ENCODE results near the gene CCSER1.
"Not testable (repeated sequence)": the region's sequence is repeated elsewhere in the genome, so short reads cannot be mapped to it uniquely, and the experiment has no call there.

Gene CCSER1

GRCh38 chr4:91600301-91600700 lies 1473.1 kb downstream of the CCSER1 start:
- TF ChIP-seq CTCF (conservative IDR thresholded peaks at IDR 0.05) = no peak
- H3K27ac ChIP-seq = no peak overlapping the region

GRCh38 chr4:91601401-91601800 lies 1474.2 kb downstream of the CCSER1 start:
- no peak for TF ChIP-seq CTCF (conservative IDR thresholded peaks at IDR 0.05)

GRCh38 chr4:91611782-91612181 lies 1484.6 kb downstream of the CCSER1 start:
- no peak for TF ChIP-seq CTCF (conservative IDR thresholded peaks at IDR 0.05)
- no peak overlapping the region for H3K27ac ChIP-seq

More at GRCh38 chr4:91601401-91601800, 1474.2 kb downstream of the CCSER1 start:
- no peak overlapping the region for H3K27ac ChIP-seq

GRCh38 chr4:91620952-91621351 lies 1493.8 kb downstream of the CCSER1 start:
- H3K27ac ChIP-seq = no peak overlapping the region
- TF ChIP-seq CTCF (conservative IDR thresholded peaks at IDR 0.05) = no peak

GRCh38 chr4:91621446-91621845 lies 1494.3 kb downstream of the CCSER1 start:
- TF ChIP-seq CTCF (conservative IDR thresholded peaks at IDR 0.05) = no peak
- H3K27ac ChIP-seq = no peak overlapping the region

- no peak overlapping the region for H3K27ac ChIP-seq
- TF ChIP-seq CTCF (conservative IDR thresholded peaks at IDR 0.05) = no peak
Observed at GRCh38 chr4:91622925-91623602, 1495.9 kb downstream of the CCSER1 start.

- H3K27ac ChIP-seq = not testable (repeated sequence)
Observed at GRCh38 chr4:91623603-91623967, 1496.4 kb downstream of the CCSER1 start.

- no peak for TF ChIP-seq CTCF (conservative IDR thresholded peaks at IDR 0.05)
- no peak overlapping the region for H3K27ac ChIP-seq
Observed at GRCh38 chr4:91630054-91630453, 1502.9 kb downstream of the CCSER1 start.
